Left lobe of liver (tissue), 2 donors: ENCODE data around the gene RBM23. TPM values are rescaled to one million over a fixed set of nuclear protein-coding genes. Genes with fewer than 3 reads are reported as not detected.
"Not testable (repeated sequence)": the region's sequence is repeated elsewhere in the genome, so short reads cannot be mapped to it uniquely, and the experiment has no call there.

Source experiments
- ATAC-seq: fragments of 200-7000 bp; cut with Tn5 transposase; one replicate; pipeline ENCODE4 v1.9.1; 2020; ENCODE audit warnings: mild to moderate bottlenecking, moderate library complexity
- DNase-seq: peaks from one replicate; pipeline ENCODE4 v3.0.0-alpha.2; 2020; ENCODE audit warnings: low spot score
- total RNA-seq: library from RNA; stranded (reverse); gene quantifications from one replicate; pipeline ENCODE4 v1.2.1, GENCODE V29; 2021
- donor health status: DM: no; HTN: no; CAD: no; lungs with moderate emphysema.
- donor health status: DM: no; HTN: yes; CAD: no.

Gene RBM23
- total RNA-seq, 1 donor from 2014 or later: 35.3 TPM

DNA sequence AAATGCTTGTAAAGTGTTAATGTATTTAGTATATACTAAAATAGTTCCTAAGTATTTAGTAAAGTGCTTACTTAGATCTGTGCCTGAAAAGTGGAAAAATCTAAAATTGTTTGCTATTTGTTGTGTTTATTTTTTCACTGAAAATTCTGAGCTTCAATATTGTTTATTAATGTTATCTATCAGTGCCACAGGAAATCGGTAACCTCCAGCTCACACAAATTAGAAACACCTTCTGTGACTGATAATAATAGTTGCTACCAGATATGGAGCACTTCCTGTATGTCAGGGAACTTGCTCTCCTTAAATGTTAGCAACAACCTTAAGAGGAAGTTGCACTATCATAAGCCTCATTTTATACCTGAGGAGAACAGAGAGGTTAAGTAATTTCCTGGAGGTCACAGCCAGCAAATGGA lies 48.1 kb downstream of the RBM23 start:
- ATAC-seq: peak; percentile 8
- DNase-seq: no peak

DNA sequence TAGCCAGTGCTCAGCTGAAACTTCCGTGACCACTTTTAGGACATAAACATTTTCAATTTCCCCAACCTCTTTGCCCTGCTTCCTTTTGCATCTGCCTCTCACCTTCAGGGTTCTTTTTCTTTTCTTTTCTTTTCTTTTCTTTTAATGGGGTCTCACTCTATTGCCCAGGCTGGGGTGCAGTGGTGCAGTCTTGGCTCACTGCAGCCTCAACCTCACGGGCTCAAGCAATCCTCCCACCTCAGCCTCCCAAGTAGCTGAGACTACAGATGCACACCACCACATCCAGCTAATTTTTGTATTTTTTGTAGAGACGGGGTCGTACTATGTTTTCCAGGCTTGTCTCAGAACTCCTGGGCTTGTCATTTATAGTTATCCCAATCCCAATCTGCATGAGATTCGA lies 52.1 kb downstream of the RBM23 start:
- ATAC-seq (no peak), DNase-seq (no peak)

DNA sequence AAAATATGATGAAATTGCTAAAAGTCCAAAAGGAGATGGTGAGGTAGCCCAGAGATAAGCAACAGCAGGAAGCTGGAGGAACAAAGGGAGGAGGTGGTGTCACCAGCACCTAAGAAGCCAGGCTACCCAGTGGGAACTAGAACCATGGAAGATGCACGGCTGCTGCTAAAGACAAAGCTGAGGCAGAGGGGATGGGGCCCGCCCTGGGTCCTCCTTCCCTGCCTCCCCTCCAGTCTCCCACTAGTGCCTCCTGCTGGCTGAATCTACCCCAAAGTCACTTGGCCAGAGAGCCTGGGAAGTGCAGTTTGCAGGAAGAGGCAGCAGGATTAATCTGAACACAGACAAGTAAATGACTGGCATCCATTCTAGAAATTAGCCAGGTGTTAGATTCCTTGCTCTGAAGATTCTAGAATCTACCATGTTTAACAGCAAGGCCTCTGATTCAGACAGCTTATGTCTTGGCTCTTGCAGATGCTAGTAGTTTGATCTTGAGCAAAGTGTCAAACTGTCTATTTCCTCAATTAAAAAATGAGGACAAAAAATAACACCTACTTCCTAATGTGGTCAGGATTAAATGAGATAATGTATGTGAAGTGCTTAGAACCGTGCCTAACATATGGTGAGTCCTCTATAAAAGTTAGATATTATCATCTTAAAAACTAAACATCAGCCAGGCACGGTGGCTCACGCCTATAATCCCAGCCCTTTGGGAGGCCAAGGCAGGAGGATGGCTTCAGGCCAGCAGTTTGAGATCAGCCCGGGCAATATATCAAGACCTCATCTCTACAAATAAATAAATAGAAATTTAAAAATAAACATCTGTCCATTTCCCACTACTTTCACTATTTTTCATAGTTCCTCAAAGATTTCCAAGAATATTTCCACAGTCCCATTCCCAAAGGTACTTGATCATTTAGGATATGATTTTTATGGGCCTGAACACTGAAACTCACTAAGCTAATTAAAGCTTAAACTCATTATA lies 53.2 kb downstream of the RBM23 start:
- ATAC-seq: no peak
- no peak for DNase-seq

DNA sequence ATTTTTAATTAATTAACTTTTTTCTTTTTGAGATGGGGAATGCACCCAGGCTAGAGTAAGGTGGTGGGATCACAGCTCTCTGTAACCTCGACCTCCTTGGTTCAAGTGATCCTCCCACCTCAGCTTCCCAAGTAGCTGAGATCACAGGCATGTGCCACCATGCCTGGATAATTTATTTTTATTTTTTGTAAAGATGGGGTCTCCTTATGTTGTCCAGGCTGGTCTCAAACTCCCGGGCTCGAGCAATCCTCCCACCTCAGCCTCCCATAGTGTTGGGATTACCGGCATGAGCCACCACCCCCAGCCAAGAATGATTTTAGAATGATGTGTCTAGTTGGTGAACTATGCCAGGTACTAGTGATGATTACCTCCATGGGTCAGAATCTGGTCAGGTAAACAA lies 54.0 kb downstream of the RBM23 start:
- ATAC-seq: no peak
- no peak for DNase-seq

DNA sequence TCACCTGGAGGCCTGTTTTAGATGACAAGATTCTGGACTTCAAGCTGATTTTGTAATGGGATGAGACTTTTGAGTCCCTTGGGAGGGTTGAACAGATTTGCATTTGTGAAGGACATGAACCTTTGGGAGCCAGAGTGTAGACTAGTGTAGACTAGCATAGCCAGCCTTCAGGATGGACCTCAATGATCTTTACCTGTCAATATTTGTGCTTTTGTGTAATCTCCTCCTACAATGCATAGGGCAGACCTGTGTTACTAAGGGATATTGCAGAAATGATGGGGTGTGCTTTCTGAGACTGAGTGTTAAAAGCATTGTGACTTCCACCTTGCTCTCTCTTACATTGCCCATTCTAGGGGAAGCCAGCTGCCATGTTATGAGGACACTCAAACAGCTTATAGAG lies 57.3 kb downstream of the RBM23 start:
- ATAC-seq: no peak
- no peak for DNase-seq

DNA sequence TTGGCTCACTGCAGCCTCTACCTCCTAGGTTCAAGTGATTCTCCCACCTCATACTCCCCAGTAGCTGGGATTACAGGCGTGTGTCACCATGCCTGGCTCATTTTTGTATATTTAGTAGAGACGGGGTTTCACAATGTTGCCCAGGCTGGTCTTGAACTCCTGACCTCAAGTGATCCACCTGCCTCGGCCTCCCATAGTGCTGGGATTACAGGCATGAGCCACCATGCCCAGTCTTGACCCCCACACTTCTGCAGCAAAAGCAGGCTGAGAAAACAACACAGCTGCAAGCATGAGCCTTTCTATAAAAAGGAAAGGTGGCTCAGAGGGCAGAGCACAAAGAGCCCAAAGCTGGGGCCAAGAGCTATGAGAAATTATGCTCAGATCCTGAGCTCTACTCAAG lies 58.6 kb downstream of the RBM23 start:
- DNase-seq, ATAC-seq: not testable (repeated sequence)

DNA sequence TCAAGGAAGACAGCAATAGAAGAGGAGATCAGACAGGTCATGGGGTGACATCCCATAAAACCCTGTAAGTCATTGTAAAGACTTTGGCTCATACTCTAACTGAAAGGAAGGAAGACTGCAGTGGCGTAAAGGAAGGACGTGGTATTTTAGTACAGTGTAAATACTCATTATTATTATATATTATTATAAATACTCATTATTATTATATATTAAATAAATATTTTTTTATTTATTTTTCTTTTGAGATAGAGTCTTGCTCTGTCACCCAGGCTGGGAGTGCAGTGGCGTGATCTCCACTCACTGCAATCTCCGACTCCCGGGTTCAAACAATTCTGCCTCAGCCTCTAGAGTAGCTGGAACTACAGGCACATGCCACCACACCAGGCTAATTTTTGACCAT lies 62.5 kb downstream of the RBM23 start:
- ATAC-seq (no peak), DNase-seq (no peak)

DNA sequence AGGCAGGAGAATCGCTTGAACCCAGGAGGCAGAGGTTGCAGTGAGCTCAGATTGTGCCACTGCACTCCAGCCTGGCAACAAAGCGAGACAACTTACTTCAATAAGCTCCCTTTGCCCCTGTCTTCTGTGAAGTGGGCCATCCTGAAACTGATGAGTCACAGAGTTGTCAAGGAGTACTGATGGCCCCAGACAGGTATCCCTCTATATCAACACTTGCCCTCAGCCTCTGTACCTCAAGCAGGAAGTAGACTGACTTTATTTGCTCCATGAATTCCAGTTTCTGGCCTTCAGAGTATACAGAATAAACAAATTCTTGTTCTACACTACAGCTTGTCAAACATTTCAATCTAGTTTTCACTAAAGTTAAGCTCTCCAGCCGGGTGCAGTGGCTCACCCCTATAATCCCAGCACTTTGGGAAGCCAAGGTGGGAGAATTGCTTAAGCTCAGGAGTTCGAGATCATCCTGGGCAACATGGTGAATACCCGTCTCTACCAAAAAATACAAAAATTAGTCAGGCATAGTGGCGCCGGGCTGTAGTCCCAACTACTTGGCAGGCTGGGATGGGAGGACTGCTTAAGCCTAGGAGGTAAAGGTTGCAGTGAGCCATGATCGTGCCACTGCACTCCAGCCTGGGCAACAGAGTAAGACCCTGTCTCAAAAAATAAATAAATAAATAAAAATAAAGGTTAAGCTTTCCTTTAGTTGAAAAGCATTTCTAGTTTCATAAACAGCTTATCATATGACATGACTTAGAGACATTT lies 63.8 kb downstream of the RBM23 start:
- no peak for ATAC-seq
- DNase-seq: no peak

DNA sequence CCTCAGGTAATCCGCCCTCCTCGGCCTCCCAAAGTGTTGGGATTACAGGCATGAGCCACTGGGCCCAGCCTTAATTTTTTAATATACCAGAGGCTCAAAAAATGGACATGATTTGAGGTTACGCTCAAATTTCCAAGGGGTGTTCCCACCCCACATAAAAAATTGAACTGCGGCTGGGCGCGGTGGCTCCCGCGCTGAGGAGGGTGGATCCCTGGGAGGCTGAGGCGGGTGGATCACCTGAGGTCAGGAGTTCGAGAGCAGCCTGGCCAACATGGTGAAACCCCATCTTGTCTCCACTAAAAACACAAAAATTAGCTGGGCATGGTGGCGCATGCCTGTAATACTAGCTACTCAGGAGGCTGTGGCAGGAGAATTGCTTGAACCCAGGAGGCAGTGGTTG lies 64.7 kb downstream of the RBM23 start:
- not testable (repeated sequence) for DNase-seq, ATAC-seq

DNA sequence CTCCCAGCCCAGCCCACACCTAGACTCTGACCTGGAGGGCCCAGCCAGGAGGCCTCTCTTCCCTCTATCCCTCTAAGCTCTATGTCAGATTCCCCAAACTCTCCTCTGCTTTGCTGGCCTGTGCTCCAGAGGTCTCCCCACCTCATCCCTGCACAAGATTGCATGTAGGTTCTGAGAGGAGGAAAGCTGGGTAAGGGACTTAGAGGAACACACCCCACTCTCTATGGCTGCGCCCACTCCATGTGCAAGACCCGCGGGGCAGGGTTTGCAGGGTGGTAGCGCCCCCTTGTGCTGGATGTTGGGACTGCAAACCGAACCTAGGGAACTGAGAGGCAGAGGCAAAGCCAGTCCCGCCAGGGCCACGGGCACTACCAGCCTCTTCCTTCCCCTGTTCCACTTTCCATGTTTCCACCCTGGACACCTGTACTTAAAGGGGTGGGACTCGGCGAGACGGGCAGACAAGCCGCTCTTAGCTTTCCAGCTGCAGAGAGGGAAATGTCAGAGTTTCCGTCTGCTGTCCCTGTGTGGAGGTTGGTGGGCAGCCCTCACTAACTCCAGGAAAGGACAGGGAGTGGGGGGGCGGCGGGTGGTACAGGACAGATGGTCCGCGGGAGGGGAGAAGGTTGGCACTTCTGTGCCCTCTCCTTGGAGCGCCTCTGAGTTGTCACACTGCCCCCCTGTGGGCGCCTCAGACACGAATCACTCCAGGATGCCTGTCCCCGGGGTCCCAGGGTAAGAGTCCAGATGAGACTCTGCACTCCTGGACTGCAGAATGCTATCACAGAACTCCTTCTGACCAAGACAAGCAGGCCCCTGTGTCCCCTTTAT lies 65.8 kb downstream of the RBM23 start:
- peak; percentile 93 for ATAC-seq

DNA sequence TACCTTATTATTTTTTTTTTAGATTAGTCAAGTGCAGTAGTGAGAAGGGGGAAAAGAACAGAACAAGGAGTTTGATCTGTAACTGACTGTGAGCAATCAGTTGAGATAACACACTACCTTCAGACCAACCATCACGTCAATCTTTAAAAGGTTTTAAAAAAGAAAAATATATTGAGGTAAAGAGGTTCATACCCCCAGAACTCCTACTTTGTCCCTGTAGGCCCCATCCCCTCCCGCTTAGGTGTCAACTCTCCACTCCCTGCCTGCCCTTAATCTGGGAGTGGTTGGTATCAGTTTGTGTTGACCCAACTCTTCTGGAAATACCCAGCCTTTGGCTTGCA lies 66.4 kb downstream of the RBM23 start:
- ATAC-seq (no peak), DNase-seq (no peak)

More for the DNA sequence above, 65.8 kb downstream of the RBM23 start:
- DNase-seq: peak; percentile 92

DNA sequence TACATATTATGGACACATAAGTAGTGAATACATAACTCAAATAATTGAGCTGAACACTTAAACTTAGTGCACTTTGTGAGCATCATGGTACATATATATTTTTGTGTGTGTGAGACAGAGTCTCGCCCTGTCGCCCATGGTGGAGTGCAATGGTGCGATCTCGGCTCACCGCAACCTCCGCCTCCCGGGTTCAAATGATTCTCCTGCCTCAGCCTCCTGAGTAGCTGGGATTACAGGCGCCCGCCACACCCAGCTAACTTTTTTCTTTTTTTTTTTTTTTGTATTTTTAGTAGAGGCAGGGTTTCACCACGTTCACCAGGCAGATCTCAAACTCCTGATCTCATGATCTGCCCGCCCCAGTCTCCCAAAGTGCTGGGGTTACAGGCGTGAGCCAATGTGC lies 66.8 kb downstream of the RBM23 start:
- DNase-seq, ATAC-seq: not testable (repeated sequence)

DNA sequence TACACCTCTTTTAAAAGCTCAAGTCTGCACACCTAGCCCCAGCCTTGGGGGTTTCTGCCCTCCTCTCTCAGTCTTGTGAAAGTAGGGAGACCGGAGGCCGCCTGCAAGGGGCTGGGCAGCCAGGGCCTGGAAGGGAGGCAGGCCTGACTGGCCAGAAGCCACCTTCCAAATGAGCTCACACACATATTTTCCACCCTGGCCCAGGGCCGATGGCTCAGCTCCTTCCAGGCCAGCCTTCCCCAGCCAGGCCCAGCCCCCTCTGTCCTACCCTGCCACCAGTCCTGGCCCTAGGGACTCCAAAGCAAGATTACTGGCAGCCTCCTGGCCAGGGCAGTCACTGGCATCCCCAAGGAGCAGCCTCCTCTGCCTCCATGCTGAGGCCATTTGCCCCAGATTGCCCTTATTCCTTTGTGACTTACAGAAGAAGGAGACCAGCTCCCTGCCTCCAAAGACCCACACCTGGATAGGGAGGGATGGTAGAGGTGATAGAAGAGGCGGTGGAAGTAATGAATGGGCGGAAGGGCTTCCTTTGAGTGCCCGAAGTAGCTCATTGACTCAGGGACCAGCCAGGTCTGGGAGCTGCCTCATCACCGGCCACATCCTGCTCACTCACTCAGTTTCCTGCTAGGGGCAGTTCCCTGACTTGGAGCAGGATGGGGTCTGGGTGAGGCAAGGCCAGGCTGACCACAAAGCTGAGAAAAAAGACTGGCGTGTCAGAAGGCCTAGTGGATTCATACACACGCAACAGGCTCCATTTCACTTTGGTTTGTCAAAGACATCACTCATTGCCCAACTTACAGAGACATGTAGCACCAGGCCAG lies 67.8 kb downstream of the RBM23 start:
- DNase-seq (peak; percentile 69), ATAC-seq (peak; percentile 25)

DNA sequence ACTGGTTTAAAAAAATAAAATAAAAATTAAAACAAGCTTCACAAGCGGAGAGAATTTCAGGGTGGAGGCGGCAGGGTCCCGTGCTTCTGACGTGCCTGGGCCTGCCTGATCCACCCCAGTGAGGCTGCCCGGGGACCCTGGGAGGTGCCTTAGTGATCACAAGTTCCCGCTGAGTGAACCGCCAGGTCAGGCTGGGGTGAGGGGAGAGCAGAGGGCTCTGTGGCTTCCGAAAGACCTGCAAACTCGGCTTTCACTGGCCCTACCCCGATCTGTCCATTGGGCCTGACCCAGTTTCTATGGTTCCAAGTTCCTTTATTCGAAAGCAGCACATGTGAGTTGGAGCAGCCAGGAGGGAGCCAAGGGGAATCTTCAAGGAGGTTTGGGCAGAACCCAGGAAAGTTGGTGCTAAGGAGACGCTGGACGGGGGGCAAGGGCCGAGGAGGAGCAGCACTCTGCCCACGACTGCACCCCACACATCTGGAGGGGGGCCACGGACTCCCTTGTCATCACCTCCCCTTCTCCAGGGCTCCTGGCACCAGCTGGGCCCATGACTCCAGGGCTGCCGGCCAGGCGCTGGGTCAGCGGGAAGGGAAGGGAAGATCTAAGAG lies 69.6 kb downstream of the RBM23 start:
- DNase-seq: no peak
- ATAC-seq: no peak

DNA sequence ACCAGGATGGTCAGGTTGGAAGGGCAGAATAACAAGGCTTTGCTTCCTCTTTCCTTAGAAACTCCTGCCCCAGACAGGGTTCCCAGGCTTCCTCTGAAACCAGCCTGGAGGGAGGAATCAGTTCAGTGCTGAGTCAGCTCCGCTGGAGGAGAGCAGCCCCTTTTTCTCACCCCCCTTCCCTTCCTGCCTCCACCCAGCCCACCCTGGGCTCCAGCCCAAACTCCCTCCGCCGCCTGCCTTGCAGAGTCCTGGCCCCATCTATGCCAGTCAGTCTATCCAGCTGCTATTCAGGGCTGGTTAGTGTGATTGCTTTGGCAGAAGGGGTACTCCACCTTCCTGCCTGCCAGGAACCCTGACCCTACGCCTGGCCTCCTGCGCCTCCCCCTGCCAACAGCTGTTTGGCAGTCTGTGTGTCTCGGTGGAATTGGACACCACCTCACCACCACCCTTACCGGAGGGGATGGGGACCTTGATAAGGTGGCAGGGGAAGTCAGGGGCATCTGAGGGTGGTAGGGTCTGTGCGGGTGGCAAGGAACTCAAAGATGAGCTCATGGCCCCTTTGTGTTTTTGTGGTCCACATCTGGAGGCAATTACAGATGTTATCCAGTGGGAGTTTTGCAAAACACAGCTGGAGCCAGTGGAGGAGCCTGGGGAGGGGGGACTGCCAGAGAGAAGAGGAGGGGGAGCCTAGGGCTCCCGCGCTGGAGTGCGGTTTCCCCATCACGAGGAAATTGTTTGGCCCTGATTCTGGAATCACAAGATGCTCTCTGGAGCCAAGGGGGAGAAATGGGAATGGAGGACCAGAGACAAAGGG lies 70.4 kb downstream of the RBM23 start:
- no peak for DNase-seq

DNA sequence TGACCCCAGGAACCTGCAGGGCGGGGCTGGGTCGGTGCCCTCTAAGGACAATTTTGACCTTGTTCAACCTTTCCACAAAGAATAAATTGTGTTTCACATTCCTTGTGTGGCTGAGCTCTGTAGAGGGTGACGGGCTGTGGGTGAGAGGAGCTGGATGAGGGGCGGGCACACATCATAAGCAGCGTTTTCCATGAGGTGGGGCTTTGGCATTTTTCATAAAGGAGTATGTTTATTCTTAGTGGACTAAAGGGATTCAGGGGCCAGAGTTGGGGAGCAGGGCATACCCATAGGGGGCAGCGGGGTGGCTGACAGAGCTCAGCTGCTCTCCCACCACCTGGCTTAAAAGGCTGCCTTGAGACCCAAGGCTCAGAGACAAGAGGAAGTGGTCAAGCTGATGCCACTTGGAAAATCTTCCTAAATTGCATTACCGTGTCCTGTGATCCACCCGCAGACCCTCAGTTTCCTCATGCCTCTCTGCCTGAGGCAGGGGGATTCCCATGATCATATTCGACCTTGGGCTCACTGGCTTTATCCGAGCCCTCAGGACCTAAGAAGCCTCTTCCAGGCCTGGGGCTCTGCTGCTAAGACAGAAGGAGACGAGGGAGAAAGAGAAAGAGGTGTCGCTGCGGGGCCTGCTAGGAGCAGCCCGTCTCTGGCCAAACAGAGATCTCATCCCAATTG lies 71.1 kb downstream of the RBM23 start:
- DNase-seq (no peak), ATAC-seq (no peak)

More for the DNA sequence above, 70.4 kb downstream of the RBM23 start:
- ATAC-seq: no peak

DNA sequence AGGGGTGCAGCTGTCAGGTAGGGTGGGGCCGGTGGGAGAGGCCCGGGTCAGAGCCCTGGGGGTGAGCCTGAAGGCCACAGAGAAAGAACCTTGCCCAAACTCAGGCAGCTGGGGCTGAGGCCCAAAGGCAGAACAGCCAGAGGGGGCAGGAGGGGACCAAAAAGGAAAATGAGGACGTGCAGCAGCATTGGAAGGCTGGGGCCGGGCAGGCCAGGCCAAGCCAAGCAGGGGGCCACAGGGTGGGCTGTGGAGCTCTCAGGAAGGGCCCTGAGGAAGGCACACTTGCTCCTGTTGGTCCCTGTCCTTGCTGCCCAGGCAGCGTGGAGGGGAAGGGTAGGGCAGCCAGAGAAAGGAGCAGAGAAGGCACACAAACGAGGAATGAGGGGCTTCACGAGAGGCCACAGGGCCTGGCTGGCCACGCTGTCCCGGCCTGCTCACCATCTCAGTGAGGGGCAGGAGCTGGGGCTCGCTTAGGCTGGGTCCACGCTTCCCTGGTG lies 72.1 kb downstream of the RBM23 start:
- no peak for DNase-seq
- no peak for ATAC-seq
